A673 (cell line): ENCODE data around the gene IGFBP3. TPM values are rescaled to one million over a fixed set of nuclear protein-coding genes. Genes with fewer than 3 reads are reported as not detected.

Source experiments
- BruUV-seq: library from RNA; stranded (reverse); fragments of 400-500 nt; replicated peaks from 2 replicates; lab custom pipeline; 2021; lab: Mats Ljungman, UMichigan
- CTCF ChIA-PET: fragments of 300-600 bp; sonication (Branson Sonifier 250); formaldehyde crosslinking; loops from one replicate; lab custom pipeline; 2022; ENCODE audit warnings: antibody characterized with exemption; lab: Charles Lee
- POLR2A ChIA-PET: fragments of 300-600 bp; sonication (Branson Sonifier 250); formaldehyde crosslinking; loops from one replicate; lab custom pipeline; 2022; ENCODE audit warnings: antibody characterized with exemption; ENCODE audit not compliant: low non-redundant PET; lab: Charles Lee
- DNase-seq: peaks from one replicate; pipeline ENCODE4 v3.0.0-alpha.2; 2015; ENCODE audit warnings: low spot score
- H3K27ac ChIP-seq: fragments of 200-600 bp; sonication (generic); 2 replicates; pipeline ENCODE4 v1.5.1; 2016; ENCODE audit warnings: mixed run types, low read depth, mild to moderate bottlenecking, mixed read lengths, antibody characterized with exemption, low read length; ENCODE audit not compliant: poor library complexity, severe bottlenecking
- H3K27me3 ChIP-seq: fragments of 200-600 bp; sonication (generic); replicated peaks from 2 replicates; pipeline ENCODE4 v1.6.1; 2017; ENCODE audit warnings: mixed run types, low read depth, mild to moderate bottlenecking, mixed read lengths, antibody characterized with exemption, low read length; ENCODE audit not compliant: insufficient read depth, poor library complexity
- H3K36me3 ChIP-seq: fragments of 200-600 bp; sonication (generic); 2 replicates; pipeline ENCODE4 v1.6.1; 2016; ENCODE audit warnings: mixed run types, mild to moderate bottlenecking, mixed read lengths, antibody characterized with exemption, low read length; ENCODE audit not compliant: insufficient read depth, poor library complexity, severe bottlenecking
- H3K4me1 ChIP-seq: fragments of 200-600 bp; sonication (generic); 2 replicates; pipeline ENCODE4 v1.6.1; 2017; ENCODE audit warnings: mixed run types, mild to moderate bottlenecking, mixed read lengths, antibody characterized with exemption, low read length; ENCODE audit not compliant: insufficient read depth, poor library complexity, severe bottlenecking
- H3K4me3 ChIP-seq: fragments of 200-600 bp; sonication (generic); 2 replicates; pipeline ENCODE4 v1.5.1; 2016; ENCODE audit warnings: low read depth, mixed run types, mild to moderate bottlenecking, mixed read lengths, low read length; ENCODE audit not compliant: poor library complexity, severe bottlenecking
- H3K9me3 ChIP-seq: fragments of 200-600 bp; sonication (generic); 2 replicates; pipeline ENCODE4 v1.6.1; 2016; ENCODE audit warnings: mixed run types, low read depth, mild to moderate bottlenecking, mixed read lengths, antibody characterized with exemption, low read length; ENCODE audit not compliant: poor library complexity, severe bottlenecking
- EZH2 ChIP-seq: fragments of 200-600 bp; sonication (generic); IDR thresholded peaks from 2 replicates; pipeline ENCODE4 v1.6.1; 2017; ENCODE audit warnings: borderline replicate concordance, low read depth, mild to moderate bottlenecking, mixed read lengths, antibody characterized with exemption, low read length; ENCODE audit not compliant: poor library complexity, severe bottlenecking
- intact Hi-C: fragments of 100-400 bp; cut with micrococcal nuclease; formaldehyde crosslinking; loops from one replicate; pipeline ENCODE4 v1.10.0; 2022; ENCODE audit not compliant: unreplicated experiment
- total RNA-seq: library from RNA; stranded (reverse); gene quantifications from 2 replicates; pipeline ENCODE4 v1.2.3, GENCODE V29; 2021
- TF ChIP-seq, protein P1 (sequence below): fragments of 300-800, 200-600 bp; sonication (generic); conservative IDR thresholded peaks from 2 replicates; pipeline ENCODE4 v1.5.1; 2017; ENCODE audit warnings: low read depth, mild to moderate bottlenecking, antibody characterized with exemption, low read length, moderate library complexity, mixed read lengths

Gene IGFBP3
- total RNA-seq, 1 experiment from 2014 or later: 1.1 TPM

- no peak overlapping the region for H3K4me3 ChIP-seq
- no peak for TF ChIP-seq EZH2
- TF ChIP-seq, protein P1, sequence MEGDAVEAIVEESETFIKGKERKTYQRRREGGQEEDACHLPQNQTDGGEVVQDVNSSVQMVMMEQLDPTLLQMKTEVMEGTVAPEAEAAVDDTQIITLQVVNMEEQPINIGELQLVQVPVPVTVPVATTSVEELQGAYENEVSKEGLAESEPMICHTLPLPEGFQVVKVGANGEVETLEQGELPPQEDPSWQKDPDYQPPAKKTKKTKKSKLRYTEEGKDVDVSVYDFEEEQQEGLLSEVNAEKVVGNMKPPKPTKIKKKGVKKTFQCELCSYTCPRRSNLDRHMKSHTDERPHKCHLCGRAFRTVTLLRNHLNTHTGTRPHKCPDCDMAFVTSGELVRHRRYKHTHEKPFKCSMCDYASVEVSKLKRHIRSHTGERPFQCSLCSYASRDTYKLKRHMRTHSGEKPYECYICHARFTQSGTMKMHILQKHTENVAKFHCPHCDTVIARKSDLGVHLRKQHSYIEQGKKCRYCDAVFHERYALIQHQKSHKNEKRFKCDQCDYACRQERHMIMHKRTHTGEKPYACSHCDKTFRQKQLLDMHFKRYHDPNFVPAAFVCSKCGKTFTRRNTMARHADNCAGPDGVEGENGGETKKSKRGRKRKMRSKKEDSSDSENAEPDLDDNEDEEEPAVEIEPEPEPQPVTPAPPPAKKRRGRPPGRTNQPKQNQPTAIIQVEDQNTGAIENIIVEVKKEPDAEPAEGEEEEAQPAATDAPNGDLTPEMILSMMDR: no peak
- BruUV-seq: no TSS peak
- ChIA-PET CTCF (no interaction called here), POLR2A (no interaction called here)
- peaks cover 15% of the 10 kb centered on the region for H3K27me3 ChIP-seq
- H3K36me3 ChIP-seq: no peaks in the 10 kb centered on the region
- no peaks in the 10 kb centered on the region for H3K4me1 ChIP-seq
- intact Hi-C loops: loop anchor here (10.0 kb wide), 1 partner anchor 1913 kb away; no protein-coding TSS in a partner anchor
- no peak overlapping the region for H3K27ac ChIP-seq
- DNase-seq: no peak
- no peaks in the 10 kb centered on the region for H3K9me3 ChIP-seq
These were observed 9.8 kb downstream of the IGFBP3 start for GRCh38 chr7:45911311-45911710.

- H3K4me3 ChIP-seq: no peak overlapping the region
- peaks cover 10% of the 10 kb centered on the region for H3K27me3 ChIP-seq
- H3K4me1 ChIP-seq: no peaks in the 10 kb centered on the region
- ChIA-PET CTCF (no interaction called here), POLR2A (no interaction called here)
- no peak overlapping the region for H3K27ac ChIP-seq
- no peaks in the 10 kb centered on the region for H3K9me3 ChIP-seq
- no peaks in the 10 kb centered on the region for H3K36me3 ChIP-seq
- intact Hi-C loops: loop anchor here (10.0 kb wide), 1 partner anchor 1914 kb away; no protein-coding TSS in a partner anchor
- BruUV-seq: no TSS peak
- no peak for DNase-seq
- TF ChIP-seq, protein P1: no peak
- no peak for TF ChIP-seq EZH2
These were observed 10.2 kb downstream of the IGFBP3 start for GRCh38 chr7:45910855-45911254.

DNA sequence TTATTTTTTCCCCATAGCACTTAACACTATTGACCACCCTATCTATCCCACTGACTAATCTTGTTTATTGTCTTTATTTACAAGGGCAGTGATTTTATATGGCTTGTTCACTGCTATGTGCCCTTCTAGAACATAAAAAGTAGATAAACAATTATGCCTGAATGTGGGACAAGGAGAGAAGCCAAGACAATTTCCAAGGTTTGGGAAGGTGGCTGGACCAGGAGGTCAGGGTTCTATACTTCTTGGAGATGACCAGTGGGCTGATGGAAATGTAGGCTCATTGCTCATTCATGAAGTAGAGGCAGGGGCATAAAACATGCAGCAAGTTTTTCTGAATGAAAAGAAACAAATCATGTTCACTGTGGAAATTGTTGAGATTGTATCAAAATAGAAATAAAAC, 11.5 kb downstream of the IGFBP3 start:
- no peak overlapping the region for H3K27ac ChIP-seq
- H3K4me3 ChIP-seq: no peak overlapping the region
- BruUV-seq: no TSS peak
- H3K27me3 ChIP-seq: peaks cover 6% of the 10 kb centered on the region
- intact Hi-C loops: no loop called here
- no peak for DNase-seq
- no peaks in the 10 kb centered on the region for H3K9me3 ChIP-seq
- H3K36me3 ChIP-seq: no peaks in the 10 kb centered on the region
- TF ChIP-seq, protein P1: no peak
- TF ChIP-seq EZH2: no peak
- H3K4me1 ChIP-seq: no peaks in the 10 kb centered on the region
- POLR2A ChIA-PET: no interaction called here
- CTCF ChIA-PET: no interaction called here
